Measurements from ENCODE around the gene KRTAP1-3.
"Not testable (repeated sequence)": the region's sequence is repeated elsewhere in the genome, so short reads cannot be mapped to it uniquely, and the experiment has no call there.

Gene KRTAP1-3

DNA sequence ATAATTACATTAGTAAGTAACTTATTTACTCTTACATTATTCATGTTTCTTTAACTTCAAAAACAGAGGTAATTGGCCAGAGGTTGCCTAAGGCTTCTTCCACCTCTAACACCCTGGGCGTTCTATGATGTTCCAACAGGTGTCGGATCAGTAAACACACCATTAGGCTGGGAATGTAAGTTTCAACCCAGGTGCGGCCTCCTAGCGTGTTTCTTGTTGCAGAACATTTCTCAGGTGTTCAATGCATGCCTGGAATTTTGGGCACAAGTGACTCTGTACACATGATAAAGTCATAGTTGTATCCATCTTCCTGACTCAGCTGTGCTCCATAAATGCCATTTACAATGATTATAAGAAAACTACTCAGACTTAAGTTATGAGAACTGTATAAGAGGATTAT is 19.4 kb upstream of the KRTAP1-3 start:
- no peak for DNase-seq

GRCh38 chr17:41052566-41052965 is 17.9 kb upstream of the KRTAP1-3 start:
- DNase-seq, result no peak

GRCh38 chr17:41049110-41049509 is 14.4 kb upstream of the KRTAP1-3 start:
- DNase-seq, result no peak

GRCh38 chr17:41048441-41048840 is 13.8 kb upstream of the KRTAP1-3 start:
- DNase-seq, result no peak

DNA sequence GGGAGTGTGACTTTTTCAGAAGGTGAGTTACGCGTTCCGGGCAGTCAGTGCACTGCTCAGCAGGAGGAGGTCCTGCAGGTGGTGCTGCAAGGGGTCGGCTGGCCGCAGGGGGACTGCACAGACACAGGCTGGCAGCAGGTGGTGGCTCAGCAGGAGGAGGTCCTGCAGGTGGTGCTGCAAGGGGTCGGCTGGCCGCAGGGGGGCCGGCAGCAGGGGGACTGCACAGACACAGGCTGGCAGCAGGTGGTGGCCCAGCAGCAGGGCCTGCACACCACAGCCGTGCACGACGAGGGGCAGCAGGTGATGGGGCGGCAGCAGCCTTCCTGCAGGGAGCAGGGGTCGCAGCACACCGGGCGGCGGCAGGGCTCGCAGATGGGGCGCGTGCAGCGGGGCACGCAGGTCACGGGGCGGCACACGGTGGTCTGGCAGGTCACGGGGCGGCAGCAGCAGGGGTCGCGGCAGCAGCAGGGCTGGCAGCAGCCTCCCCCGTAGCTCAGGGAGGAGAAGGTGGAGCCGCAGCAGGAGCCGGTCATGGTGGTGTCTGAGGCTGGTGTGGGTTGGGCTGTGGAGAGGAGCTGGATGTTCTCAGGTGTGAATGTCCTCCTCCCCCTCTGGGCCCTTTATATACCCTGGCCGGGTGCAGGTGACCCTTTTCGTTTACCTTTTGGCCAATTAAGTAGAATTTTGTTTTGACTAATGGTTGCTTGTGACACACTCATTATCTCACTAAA is 12.2 kb upstream of the KRTAP1-3 start, which contains the start of gene KRTAP2-1:
Gene KRTAP2-1 (minus strand): TSS at position 582 of the 731 bp plus-strand sequence. CDS start 49 bp downstream, at position 533.
- not testable (repeated sequence) for DNase-seq

- DNase-seq, result no peak
Measured at GRCh38 chr17:41042953-41043352, 8.3 kb upstream of the KRTAP1-3 start.

- DNase-seq, result not testable (repeated sequence)
Measured at GRCh38 chr17:41040783-41041571, 6.3 kb upstream of the KRTAP1-3 start, which contains the start of gene KRTAP1-1. TSS of gene KRTAP1-1 (minus strand) at chr17:41041450. CDS start at chr17:41041397, 53 bp downstream.

DNA sequence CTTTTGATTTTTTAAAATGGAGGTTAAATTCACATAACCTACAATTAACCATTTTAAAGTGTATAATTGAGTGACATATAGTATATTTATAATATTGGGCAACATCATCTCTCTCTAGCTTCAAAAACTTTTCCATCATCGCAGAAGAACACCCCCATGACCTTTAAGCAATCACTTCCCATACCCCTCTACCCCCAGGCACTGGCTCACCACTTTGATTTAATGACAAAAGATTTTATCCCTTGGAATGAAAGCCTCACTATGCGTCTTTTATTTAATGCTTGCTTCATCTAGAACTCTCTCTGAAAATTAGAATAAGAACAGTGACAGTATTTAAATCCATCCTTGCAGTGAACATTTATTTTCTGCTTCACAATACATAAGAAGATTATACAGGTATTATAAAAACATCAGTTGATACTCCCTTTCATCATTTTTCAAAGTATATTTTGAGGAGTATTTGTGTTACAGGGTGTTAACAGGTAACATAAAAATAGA is 3.2 kb upstream of the KRTAP1-3 start:
- DNase-seq, result no peak

- DNase-seq, result no peak
Measured at GRCh38 chr17:41029633-41030245, 4.9 kb downstream of the KRTAP1-3 start, which contains the start of gene KRTAP1-4. TSS of gene KRTAP1-4 (minus strand) at chr17:41030195. CDS start at chr17:41030078, 117 bp downstream.

- DNase-seq, result no peak
Measured at GRCh38 chr17:41026715-41027471, 7.8 kb downstream of the KRTAP1-3 start, which contains the start of gene KRTAP1-5. TSS of gene KRTAP1-5 (minus strand) at chr17:41027208. CDS start at chr17:41027155, 53 bp downstream.

- no peak for DNase-seq
Measured at GRCh38 chr17:41024697-41025096, 10.0 kb downstream of the KRTAP1-3 start.

DNA sequence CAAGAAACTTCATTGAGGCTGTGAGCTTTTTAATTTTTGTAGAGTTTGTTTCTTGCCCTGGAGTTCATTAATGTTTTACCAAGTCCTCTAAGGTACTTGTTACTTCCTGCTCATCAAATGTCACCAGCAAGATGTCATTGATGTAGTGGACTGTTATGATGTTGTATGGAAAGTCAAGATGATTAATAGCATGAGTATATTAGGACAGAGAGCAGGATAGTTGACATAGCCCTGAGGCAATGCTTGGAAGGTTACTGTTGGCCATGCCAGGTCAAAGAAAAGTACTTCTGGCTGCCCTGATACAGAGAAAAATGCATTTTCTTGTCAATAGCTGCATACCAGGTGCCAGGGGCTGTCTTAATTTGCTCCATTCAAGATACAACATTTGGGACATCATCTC is 14.3 kb downstream of the KRTAP1-3 start:
- no peak for DNase-seq

DNA sequence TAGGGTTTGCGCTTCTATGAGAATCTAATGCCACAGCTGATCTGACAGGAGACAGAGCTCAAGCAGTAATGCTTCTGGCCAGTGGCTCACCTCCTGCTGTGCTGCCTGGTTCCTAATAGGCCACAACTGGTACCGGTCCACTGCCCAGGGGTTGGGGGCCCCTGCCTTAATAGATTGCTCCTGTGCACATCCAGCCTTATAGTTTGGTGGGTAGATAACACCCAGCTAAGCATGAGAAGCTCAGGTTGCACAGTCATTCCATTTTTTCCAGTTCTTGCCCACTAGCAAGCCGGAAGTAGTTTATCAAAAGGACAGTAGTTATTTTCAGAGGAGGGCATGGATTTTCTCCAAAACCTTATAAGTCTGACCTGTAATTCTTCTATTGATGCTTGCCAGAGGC is 15.3 kb downstream of the KRTAP1-3 start:
- no peak for DNase-seq

DNA sequence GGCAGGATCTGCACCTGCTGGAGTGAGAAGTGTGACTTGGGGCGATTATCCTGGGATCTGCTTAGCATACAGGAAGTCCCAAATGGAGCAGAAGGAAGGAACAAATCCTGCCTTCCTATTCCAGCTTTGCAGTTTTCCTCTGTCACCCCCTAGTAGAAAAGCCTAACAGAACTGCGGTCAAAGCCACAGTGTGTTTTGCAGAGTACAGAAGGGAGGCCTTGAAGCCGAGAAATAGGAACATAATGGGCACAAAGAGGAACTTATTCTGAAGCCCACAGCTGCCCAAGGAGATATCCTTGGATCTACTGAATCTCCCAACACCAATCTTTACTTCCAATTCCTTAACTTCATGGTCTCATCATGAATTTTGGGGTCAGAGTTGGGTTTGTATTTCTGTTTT is 16.1 kb downstream of the KRTAP1-3 start:
- DNase-seq, result no peak

GRCh38 chr17:41016578-41017215 is 18.0 kb downstream of the KRTAP1-3 start:
- DNase-seq, result no peak

DNA sequence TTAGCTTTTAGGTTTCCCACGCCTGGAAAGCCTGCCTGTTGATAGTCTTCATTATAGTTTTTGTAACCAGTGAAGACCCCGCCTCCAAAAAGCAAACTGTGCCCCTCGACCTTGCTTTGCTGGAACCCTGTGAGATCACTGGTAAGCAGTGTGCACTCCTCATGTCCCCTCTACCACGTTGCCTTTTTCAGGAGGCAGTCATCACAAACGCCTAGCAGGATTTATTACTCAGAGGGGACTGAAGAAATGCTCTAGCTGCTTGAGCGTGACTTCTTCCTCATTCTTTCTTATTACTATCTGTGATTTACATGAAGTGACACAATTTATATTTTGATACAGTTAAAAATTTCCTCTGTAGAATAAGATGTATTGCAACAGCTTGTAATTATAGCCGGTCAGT is 19.2 kb downstream of the KRTAP1-3 start:
- DNase-seq, result no peak

GRCh38 chr17:41013606-41014005 is 21.1 kb downstream of the KRTAP1-3 start:
- DNase-seq, result no peak

GRCh38 chr17:41013181-41013580 is 21.5 kb downstream of the KRTAP1-3 start:
- DNase-seq, result no peak

- no peak for DNase-seq
Measured at GRCh38 chr17:41012326-41013120, 22.2 kb downstream of the KRTAP1-3 start.

- DNase-seq, result no peak
Measured at GRCh38 chr17:41010441-41010840, 24.2 kb downstream of the KRTAP1-3 start.

- DNase-seq, result no peak
Measured at GRCh38 chr17:41009936-41010335, 24.7 kb downstream of the KRTAP1-3 start.

All from NCI-H2227 treated with DMSO at 0.1 percent for 48 hours (cell line).